Inferior parietal cortex (tissue), 1 donor: ENCODE data around the gene PPP1R2B.
"Not testable (repeated sequence)": the region's sequence is repeated elsewhere in the genome, so short reads cannot be mapped to it uniquely, and the experiment has no call there.

Experiments
- DNase-seq: peaks from one replicate; pipeline ENCODE4 v3.0.0-alpha.2; 2016; ENCODE audit errors: extremely low spot score

The PPP1R2B gene

DNA sequence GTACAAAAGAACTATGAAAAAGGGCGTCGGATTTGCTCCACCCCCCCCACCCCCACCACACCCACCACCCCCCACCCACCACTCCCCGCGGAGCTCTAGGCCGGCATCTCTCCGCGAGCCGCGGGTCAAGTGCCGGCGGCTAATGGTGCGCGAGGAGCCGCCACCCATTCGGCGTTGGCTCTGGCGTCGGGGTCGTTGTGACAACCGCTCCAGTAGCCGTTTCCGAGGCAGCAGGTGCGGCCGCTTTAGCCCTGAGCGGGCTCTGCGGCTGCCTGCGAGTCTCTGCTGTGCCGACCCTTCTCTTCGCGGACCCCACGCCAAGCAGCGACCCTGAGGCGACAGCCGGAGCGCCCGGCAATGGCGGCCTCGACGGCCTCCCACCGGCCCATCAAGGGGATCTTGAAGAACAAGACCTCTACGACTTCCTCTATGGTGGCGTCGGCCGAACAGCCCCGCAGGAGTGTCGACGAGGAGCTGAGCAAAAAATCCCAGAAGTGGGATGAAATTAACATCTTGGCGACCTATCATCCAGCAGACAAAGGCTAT lies at the start of gene PPP1R2B:
TSS of gene PPP1R2B (plus strand) at position 90 of the 546 bp plus-strand sequence. CDS start at position 358, 268 bp downstream.
- DNase-seq: no peak

DNA sequence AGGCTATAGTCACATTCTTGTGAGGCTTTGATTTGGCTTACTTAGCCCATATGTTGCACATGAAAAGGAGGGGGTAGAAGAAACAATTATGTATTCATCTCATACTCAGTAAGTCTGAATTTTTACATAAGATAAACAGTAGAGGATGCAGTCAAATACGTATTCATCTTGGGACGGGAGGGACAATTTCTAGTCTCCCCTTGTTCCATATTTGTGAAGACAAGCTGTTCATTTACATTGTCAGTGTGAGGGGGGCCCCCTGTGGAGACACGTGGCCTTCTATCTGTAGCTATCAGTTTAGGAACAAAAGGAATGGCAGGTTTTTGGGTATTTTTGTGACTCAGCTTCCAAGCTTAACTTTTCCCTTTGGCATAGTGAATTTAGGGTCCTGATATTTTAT lies 49.2 kb upstream of the PPP1R2B start:
- peak; percentile 17 for DNase-seq

DNA sequence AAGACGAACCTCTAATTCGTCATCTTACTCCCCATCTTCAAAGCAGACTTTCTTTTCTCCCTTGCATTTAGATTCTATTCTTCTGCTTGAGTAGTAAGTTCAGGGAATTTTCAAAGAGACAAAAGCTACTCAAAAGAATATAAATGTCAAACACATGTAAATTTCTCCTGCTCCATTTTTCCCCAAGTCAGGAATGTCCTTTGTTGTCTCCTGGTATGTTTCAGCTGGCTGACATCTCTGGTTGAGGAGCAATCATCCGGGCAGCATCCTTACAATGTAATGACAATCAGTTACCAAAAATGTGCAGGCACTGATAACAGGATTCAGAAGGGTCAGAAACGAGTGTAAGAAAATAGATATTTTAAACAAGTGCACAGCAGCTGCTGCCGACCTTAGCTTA lies 47.6 kb upstream of the PPP1R2B start:
- DNase-seq: no peak

DNA sequence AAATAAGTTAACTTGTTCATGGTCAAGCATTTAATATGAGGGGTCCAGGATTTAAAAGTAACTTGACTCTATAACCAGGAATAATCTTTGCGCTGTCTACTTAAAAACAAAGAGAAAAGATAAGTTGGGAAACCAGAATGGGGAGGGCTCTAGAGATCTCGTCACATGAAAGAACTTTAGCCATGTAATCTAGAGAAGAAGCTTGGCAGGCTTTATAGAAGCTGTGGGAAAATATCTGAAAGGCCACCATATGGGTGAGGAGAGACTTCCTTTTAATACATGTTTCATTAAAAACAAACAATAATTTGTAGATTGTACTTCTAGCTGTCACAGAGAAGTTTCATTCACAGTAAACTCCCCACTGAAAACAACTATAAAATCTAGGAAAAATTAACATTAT lies 46.7 kb upstream of the PPP1R2B start:
- DNase-seq: no peak

DNA sequence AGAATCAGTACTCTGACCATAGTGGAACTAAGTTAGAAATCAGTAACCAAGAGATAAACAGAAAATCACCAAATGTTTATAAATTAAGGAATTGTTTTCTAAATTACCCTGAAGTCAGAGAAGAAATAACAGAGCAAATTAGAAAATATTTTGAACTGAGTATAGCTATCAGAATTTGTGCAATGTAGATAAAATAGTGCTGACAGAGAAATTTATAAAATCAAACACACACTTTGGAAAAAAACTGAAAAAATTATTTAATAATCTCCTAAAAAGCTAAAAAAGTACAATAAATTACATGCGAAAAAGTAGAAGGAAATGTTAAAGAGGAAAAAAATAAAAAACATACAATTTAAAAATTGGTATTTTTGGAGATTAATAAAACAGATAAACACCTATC lies 37.1 kb upstream of the PPP1R2B start:
- no peak for DNase-seq

DNA sequence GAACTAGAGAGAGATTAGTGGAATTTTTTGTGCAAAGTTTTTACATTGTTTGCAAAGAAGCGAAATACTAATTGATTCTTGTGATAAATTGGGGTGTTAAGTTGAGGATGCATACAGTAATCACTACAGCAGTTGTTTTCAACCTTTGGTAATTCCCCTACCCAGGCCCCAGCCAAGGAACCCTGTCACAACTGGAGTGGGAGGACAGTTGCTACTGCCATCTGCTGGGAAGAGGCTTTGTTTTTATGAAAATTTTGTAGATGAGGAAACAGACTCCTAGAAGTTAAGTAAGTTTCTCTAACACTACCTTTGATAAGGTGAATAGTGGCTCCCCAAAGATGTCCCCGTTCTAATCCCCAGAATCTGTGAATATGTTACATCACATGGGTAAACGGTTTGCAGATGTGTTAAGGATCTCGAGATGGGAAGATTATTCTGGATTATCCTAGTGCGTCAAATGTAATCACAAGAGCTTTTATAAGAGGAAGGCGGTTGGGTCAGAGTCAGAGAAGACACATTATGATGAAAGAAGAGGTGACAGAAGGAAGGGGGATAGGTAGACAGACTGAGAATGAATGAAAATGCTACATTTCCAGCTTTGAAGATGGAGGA lies 34.0 kb upstream of the PPP1R2B start:
- peak; percentile 49 for DNase-seq

DNA sequence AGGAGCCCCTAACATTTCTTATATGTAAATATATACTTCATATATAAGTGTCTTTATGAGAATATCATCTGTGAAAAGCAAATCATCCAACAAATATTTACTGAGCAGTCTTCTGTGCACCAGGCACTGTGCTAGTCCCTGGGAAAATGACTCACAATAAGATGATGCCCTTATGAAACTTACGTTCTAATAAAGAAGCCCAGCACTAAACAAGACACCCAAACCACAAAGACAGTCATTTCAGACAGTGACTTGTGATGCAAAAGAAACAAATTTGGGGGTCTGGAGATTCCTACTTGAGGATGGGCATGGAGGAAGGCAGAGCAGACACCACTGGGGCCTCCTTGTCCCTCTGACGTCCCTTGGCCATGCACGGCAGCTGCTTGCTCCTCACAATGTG lies 30.6 kb upstream of the PPP1R2B start:
- DNase-seq: no peak

DNA sequence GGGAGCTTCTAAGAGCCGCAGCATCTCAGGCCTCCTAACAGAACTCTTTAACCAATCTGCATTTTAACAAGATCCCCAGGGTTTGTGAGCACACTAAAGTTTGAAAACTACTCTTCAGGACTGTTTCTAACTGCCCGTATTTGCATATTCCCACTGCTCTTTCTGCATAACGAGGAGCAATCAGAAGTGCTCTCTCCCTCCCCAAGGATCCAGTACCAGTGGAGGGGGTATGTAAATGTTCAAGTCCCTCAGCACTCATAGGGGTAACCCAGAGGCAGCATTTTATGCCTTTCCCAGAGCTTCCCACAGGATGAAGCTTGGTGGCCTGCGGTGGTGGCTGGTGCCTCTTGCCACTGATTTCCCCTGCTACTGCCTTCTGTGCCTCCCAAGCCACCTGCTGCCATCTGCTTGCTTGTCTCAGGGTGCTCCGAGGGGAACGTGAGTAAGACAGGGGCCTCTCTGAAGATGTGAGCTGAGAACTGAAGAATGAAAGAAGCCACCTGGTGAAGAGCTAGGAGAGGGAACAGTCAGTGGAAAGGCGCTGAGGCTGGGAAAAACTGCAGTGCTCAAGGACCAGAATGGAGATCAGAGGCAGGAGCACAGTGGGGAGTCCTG lies 30.0 kb upstream of the PPP1R2B start:
- DNase-seq: no peak

DNA sequence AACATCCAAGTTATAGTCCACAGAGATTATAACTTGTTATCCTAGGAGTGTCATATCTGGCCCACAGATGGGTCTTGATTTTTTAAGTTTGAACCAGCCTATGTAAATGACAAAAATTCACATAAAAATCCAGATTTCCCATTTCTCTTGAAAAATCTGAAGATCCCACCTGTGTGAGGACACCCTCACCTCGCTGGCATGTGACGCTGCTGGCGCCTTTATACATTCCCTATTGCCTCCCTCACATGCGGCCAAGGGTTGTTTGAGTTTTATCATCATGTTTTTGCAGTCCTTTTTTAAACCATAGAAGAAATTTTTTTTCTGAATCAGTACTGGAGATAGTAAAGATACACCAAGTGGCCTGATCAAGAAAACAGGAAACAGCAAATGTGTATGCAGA lies 25.9 kb upstream of the PPP1R2B start:
- DNase-seq: no peak

DNA sequence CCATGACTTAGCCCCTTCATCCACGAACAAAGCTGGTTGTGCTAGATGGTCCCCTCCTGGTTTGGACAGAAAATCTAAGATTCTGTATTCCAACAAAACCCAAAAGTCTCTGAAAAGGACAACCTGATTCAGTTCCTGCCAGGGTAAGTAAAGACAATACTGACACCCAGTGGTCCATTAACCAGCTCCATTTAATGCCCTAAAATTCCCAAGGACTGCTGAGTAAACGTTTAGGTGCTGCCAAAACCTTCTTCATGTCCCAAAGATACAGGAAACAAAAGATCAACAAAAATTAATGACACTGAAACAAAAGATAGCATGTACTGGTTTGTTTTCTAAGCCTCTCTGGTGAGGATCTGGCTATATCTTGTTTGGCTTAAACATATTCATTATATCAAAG lies 25.3 kb upstream of the PPP1R2B start:
- peak; percentile 79 for DNase-seq

DNA sequence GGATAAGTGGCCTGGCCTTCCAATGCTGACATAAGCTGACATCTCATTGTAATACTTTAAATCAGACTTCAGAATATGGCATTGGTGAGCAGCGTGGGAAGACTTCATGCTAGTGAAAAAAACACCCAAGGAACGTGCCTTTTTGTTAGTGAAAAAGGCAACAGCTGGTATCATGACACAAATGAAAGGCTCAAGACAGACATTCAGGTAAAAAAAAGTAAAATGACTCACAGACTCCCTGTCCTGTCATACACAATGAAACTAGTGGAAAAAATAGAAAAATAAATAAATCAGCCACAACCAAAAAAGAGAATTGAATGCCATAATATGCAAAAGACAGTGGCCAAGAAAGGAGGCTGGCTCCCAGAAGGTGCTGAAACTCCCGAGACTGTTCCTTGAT lies 24.4 kb upstream of the PPP1R2B start:
- no peak for DNase-seq

DNA sequence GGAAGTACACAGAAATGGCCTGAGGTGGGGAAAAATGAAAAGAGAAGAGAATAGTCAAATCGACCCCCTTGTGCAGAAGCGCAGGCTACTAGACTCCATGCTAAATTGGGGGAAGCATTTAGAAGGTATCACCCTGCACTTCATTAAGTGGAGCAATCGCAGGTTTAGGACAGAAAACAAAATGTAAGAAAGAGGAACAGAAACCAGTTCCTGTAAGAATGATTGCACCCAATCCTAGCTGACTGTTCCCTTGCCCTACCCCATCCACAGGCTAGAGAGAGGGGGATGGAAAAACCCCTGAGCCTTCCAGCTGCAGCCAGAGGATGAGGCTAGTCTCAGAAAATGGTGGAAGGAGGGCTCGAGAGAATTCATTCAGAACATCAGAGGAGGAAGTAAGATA lies 23.9 kb upstream of the PPP1R2B start:
- DNase-seq: no peak

DNA sequence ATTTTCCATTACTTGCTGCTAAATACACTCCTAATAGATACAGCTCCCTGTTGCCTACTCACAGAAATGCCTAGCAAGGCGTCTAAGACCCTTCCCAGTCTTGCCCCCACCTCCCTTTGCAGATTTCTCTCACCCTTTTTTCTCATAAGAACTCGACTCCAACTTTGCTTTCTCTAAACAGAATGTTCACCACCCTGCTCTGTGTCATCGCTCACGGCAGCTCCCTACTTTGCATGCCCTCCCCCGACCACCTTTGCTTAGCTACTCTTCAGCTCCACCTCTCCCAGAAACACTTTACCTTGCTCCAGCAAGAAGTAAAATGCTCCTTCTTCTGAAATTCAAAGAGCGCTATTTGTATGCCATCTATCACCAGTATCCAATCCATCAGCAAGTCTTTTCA lies 15.2 kb upstream of the PPP1R2B start:
- no peak for DNase-seq

DNA sequence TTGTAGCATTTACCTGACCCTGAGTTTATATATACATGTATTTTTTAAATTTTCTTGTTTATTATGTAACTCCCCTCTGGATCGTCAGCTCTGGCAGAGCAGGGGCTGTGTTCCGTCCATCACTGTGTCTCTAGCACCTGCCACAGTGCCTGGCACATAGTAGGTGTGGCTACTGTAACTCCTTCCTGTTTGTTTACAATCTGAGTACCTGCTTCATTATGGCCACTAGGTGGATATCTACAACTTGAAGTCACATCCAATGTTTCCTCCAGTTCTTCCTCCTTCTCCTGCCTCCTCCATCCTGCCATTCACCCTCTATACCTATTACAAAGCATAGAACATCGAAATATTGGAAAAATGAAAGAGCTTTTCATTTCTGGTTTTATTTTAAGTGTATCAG lies 14.2 kb upstream of the PPP1R2B start:
- DNase-seq: no peak

DNA sequence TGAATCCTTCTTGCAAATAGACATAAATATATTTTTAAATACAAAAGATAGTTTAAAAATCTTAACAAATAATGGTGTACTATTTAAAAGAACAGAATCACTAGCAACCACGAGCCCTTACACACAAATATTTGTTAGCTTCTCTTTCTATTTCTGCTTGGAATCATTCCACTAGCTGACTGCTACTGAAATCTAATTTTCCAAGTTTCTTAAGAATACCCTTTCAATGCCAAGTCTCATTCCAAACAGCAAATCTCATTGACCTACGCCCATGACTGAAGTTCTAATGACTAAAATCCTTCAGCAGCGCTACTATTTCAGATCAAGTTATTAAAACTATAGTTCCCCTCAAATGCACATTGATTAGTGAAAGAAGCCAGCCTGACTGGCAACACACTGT lies 13.2 kb upstream of the PPP1R2B start:
- no peak for DNase-seq

DNA sequence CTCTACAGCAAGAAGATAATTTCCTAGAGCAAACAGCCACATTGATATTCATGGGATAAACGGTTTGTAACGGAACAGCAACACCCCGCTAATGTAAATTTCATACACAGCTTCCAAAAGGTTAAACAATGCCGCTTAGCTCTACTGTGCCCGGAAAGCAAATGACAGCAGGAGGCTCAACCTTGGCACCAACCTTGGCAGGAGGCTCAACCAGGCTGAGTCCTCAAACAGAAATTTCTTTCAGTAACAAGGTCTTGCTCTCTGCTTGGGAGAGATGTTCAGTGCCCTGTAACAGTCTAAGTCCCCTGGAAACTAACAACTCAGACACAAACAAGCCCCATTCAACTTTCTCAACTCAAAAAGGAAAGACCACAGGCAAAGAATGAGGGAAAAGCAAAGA lies 11.1 kb upstream of the PPP1R2B start:
- no peak for DNase-seq

DNA sequence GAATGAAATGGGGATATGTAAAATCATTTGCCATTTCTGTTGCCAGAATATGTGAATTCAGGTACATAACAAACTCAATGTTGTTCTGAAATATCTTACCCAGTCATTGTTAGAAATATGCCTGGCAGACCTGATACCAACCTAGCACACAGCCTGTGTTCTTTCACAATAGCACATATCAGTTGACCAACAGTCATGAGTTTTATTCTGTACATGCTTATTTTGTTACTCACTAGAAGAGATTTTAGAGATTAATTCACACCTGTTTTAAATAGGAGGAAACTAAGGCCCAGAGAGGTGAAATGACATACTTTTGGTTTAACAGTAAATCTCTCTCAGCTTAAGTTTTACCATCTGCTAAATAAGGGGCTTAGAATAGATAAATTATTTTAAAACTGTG lies 8.4 kb upstream of the PPP1R2B start:
- DNase-seq: no peak

DNA sequence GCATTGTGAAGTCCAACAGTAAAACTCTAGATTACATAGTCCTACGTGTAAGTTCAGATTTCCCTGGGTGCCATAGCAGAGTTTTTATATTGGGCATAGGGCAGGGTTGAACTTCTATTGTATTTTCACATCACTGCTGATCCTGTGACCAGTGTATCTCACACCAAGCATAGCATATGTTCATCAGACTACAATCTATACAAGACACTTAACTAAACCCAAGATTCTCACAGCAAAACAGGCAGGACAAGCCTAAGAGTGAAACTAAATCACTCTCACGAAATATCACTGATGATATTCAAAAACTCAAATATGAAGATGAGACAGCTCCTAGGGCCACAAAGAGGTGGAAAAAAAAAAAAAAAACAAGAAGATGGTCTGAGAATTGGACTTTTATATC lies 3.2 kb upstream of the PPP1R2B start:
- DNase-seq: no peak

DNA sequence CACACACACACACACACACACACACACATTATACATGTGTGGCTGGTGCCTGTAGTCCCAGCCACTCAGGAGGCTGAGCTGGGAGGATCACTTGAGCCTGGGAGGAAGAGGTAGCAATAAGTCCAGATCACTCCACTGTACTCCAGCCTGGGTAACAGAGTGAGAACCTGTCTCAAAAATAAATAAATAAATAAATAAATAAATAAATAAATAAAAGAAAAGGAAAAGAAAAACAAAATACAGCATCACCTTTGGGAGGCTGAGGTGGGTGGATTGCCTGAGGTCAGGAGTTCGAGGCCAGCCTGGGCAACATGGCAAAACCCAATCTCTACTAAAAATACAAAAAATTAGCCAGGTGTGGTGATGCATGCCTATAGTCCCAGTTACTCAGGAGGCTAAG lies 1.6 kb upstream of the PPP1R2B start:
- not testable (repeated sequence) for DNase-seq

DNA sequence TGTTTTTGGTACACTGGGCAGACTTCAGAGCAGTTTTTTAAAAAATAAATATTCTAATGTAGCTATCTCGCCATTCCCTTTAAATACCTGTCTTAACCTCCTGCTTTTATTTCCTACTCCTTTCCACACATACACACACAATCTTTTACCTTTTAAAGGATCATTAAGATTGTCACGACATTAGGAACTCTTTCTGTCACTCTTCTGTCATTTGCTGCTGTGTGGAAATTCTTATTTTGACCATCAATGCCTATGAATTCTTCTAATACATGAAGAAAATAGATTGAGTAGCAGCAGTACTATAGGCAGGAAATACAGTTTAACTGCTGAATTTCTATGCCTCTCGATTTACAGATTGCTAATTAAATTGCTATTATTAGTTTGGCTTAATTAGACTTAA lies 1.8 kb downstream of the PPP1R2B start:
- DNase-seq: no peak

DNA sequence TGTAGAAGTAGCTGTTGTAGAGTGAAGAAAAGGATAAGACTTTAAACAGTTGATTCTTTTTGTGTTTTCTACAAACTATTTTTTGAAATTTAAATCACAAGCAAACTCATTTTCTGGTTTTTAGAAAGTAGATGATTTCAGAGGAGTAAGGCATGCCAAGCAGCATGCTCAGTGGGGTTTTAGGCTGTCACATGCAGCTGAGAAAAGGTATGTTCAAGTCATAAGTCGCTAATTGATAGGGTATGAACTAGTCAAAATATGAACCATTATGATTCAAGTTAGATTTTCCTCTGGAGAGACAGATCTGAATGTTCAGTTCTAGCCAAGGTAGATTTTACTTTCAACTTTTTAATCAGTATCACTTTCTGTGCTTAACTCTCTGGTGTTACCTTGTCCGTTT lies 3.0 kb downstream of the PPP1R2B start:
- not testable (repeated sequence) for DNase-seq

DNA sequence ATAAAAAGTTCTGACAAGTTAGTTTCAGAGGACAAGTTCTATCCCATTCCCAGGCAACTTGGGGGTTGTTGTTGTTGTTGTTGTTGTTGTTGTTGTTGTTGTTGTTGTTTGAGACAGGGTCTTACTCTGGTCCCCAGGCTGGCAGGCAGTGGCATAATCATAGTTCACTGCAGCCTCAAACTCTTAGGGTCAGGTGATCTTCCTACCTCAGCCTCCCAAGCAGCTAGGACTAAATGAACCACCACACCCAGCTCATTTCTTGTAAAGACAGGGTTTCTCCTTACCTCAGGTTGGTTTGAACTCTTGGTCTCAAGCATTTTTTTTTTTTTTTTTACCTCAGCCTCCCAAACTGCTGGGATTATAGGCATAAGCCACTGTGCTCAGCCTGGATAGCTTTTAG lies 15.3 kb downstream of the PPP1R2B start:
- DNase-seq: no peak

DNA sequence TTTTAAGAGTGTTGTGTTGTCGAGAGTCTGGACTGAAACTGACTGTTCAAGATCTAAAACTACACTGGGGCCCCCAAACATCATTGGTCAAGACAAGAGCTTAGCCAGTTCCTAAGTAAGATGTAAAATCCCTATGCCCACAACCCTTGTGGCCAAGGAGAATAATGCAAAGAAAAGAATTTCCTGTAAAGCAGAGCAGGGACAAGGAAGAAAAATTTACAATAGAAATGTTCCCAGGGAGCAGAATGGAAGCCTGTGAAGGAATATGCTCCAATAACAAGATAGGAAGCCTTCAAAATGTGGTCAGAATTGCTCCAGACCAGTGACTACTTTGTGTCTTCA lies 20.4 kb downstream of the PPP1R2B start:
- DNase-seq: no peak

DNA sequence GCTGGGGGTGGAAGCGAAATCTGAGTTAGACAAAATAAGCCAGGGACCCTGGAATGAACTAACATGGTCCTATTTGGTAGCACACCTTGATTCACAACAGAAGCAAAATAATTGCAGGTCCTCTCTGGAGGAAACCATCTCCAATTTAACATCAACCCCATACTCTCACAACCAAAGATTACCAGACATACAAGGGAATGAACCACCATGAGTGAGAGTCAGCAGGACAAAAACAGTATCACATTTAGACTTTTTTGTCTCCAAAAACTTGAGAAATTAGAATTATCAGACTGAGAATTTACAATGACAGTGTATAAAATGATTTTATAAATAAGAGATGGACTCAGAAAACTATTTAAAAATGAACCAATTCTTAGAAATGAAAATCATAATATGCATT lies 21.1 kb downstream of the PPP1R2B start:
- no peak for DNase-seq
